Activated CD4-positive, alpha-beta T cell treated with anti-CD3 and anti-CD28 coated beads, Interleukin-2, amount 50 U/mL, for 1 hour (primary cell): ENCODE results near the gene TPST2.
"Not testable (repeated sequence)": the region's sequence is repeated elsewhere in the genome, so short reads cannot be mapped to it uniquely, and the experiment has no call there.

Experiments
- DNase-seq: peaks from one replicate; pipeline ENCODE4 v3.0.0-alpha.2; 2020

The TPST2 gene

DNA sequence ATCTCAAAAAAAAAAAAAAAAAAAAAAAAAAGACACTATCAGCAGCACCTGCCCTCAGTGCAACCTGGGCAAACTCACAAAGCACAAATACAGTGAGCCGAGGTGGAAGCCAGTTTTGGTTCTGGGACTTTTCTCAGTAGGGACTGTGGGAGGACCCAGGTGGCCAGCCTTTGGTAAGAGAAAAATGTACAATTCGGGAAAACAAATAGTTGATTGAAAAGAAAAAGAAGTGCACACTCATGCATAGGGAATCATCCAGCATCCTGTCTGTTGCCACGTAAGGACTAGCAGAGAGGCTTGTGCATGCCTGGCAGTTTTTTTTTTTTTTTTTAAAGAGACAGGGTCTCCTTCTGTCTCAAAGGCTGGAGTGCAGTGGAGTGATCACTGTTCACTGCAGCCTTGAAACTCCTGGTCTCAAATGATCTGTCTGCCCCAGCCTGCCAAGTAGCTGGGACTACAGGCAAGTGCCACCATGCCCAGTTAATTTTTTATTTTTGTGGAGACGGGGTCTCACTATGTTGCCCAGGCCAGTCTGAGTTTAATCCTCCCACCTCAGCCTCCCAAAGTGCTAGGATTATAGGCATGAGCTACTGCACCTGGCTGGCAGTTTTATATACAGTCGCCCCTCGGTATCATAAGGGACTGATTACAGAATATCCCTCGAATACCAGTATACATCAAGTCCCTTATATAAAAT lies 36.7 kb downstream of the TPST2 start:
- DNase-seq: no peak

DNA sequence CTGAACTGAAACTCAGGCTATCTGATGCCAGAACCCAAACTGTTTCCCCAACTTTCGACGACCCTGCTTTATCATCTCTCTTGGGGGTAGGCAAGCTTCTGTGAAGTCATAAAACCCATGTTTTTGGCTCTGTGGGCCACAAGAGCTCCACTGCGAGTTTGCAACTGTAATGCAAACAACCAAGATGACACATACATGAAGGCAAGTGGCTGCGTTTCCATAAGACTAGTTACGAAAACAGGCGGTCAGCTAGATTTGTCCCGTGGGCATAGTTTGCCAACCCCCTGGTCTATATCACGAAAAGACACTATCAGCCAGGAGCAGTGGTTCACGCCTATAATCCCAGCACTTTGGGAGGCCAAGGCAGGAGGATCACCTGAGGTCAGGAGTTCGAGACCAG lies 37.5 kb downstream of the TPST2 start:
- no peak for DNase-seq

DNA sequence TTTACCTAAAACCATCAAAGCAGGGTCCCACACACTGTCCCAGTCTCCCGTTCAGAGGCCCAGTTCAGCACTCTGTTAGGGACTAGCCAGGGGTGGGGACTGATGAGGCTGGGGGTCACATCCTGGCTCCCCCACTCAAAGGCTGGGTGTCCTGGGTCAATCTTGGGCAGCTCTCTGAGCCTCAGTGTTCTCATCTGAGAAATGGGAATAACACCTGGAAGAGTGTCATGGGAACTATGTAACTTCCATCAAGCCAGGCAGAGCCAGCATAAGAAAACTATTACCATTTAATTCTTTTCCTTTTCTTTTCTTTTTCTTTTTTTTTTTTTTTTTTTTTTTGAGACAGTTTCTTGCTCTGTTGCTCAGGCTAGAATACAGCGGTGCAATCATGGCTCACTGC lies 38.4 kb downstream of the TPST2 start:
- DNase-seq: no peak

DNA sequence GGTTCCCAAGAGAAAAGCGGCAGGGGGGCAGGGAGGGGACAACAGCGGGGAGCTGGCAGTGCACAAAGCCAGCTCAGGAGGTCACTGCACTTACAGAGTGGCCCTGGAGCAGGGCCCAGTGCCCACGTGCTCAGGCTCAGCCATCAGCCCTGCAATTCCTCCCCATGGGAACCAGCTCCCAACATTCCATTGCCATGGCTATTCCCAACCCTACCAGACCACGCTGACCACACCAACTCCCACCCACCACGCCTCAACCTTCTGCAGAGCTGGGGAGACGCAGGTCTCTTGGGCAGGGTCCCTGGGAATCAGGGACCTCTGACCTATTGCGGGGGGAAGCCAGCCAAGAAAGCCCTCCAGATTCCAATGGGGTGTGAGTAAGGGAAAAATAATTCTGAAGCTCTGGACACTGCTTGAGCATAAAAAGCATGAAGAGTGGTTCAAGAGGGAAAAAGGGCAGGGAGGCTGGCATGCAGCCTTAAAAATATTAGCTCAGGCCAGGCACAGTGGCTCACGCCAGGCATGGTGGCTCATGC lies 39.4 kb downstream of the TPST2 start:
- DNase-seq: no peak

DNA sequence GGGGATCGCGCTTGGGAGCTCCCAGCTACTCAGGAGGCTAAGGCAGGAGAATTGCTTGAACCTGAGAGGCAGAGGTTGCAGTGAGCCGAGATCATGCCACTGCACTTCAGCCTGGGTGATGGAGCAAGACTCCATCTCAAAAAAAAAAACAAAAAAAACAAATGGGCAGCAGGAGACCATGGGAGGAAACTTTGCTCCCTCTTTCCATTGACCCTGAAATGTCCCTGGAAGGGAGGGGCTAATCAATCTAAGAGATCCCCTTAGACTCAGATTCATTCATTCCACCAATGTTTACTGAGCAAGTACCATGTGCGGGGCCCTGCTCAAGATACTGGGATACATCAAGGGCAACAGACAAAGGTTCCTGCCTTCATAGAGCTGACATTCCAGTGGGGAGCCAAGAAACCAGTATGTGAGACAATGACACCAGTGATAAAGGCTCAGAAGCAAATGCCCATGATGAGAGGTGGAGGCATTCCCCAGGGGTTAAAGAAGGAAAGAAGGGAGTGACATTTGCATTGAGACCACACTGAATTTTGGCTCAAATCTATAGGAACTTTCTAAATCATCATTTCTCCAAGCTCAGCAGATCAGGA lies 39.9 kb downstream of the TPST2 start:
- DNase-seq: no peak

DNA sequence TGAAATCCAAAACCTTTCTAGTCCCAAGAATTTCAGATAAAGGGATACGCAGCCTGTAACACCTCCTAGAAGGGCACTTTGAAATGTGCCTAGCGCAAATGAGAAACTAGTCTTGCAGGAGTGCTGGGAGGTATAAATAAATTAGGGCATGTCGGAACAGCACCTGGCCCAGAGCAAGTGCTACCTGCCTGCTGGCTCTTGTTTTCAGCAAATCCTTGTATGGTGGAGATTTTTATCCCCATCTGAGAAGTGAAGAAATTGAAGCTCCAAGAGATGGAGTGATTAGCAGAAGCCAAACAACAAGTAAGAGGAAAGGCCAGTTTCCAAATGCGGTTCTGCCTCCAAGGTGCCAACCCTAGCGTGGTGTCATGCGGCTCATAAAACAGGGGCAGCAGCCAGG lies 40.9 kb downstream of the TPST2 start:
- no peak for DNase-seq

DNA sequence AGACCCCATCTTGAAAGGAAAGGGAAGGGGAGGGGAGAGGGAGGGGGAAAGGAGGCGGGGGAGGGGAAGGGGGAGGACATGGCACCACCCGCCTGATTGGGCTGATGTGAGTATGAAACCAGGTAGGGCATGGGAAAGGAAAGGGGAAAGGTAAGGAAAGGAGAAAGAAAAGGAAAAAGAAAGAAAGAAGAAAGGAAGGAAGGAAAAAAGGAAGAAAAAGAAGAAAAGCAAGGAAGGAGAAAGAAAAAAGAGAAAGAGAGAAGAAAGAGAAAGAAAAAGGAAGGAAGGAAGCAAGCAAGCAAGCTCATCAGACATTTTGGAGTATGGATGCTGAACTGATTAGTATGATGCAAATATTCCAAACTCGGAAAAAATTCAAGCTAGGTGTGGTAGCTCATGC lies 41.6 kb downstream of the TPST2 start:
- DNase-seq: no peak

DNA sequence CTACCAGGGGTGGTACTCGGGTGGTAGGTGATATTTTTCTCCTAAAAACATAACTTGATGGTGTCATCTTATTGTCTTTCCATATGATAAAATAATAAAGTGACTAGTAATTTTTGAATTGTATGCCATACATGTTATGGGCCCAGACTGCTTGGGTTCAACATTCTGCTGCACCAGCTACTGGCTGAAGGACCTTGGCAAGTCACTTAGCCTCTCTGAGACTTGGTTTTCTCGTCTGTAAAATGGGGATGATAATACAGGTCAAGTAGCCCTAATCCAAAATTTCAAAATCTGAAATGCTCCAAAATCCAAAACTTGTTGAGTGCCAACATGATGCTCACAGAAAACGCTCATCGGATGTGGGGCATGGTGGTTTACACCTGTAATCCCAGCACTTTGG lies 42.1 kb downstream of the TPST2 start:
- no peak for DNase-seq

DNA sequence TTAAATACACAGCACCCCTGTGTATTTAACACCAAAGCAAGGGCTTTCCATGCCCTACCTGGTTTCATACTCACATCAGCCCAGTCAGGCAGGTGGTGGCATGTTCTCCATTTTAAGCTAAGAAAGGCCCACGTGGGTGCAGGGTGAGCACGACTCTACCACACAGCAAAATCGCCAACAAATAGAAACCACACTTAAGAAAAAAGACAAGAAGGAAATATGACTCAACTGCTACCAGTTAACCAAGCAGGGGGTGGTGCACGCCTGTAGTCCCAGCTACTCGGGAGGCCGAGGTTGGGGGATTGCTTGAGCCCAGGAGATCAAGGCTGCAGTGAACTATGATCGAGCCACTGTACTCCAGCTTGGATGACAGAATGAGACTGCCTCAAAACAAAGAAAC lies 42.5 kb downstream of the TPST2 start:
- DNase-seq: no peak

DNA sequence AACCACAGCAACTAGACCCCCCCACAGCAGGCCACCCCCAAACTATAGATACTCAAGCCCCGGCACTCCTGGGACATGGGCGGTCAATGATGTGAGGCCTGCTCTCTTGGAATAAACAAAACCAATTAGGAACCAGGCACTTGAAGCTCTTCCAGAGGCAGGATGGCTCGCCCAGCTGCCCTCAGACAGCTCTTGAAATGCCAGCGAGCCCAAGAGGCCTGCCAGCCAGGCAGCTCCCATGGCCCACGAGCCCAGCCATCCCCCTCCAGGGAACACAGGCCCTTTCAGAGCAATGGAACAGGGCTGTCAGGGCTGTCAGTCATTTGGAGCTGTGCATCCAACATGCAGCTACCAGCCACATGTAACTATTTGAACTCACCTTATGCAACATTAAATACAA lies 43.6 kb downstream of the TPST2 start:
- no peak for DNase-seq

DNA sequence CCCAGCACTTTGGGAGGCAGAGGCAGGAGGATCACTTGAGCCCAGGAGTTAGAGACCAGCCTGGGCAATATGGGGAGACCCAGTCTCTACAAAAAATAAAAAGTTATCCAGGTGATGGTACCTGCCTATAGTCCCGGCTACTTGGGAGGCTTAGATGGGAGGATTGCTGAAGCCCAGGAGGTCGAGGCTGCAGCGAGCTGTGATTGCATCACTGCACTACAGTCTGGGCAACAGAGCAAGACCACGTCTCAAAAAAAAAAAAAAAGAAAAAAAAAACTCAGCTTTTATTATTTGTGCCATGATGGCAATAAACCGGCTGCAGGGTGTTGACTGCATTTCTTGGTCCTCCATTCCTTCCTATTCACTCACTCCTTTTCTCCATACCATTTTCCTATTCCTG lies 44.1 kb downstream of the TPST2 start:
- no peak for DNase-seq

DNA sequence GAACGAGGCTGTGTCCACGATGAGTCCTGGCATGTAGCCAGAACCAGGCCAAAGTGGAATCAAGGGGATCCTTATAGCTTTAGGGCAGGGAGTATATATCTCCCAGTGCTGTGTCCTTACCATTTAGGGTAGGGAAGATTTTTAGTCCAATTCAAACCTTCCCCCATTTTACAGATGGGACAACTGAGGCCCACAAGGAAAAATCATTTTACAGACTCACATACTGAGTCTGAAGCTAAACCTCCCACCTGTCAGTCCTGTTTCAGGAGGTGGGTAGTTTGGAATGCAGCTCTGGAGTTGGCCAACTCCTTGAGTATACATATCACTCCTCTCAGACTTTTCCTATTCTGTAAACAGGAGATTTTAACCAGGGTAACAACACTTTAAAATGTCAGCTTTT lies 44.5 kb downstream of the TPST2 start:
- DNase-seq: no peak

DNA sequence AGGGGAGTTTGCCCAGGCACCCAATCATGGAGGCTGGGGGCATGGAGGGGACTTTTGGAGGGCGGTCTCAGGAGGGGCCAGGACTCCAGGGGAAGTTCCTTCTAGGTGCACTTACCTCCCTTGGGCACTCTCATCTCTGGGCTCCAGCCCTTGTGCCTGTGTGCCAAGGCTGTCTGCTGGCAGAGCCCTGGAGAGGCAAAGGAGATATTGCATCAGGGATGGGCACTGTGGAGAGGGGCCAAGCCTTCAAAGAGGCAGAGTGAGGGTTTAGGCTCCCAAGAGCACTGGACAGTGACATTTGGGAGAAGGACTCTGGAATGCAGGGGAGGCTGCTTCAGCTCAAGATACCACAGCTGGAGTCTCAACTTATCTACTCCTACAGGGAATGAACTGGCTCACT lies 45.4 kb downstream of the TPST2 start:
- DNase-seq: no peak

DNA sequence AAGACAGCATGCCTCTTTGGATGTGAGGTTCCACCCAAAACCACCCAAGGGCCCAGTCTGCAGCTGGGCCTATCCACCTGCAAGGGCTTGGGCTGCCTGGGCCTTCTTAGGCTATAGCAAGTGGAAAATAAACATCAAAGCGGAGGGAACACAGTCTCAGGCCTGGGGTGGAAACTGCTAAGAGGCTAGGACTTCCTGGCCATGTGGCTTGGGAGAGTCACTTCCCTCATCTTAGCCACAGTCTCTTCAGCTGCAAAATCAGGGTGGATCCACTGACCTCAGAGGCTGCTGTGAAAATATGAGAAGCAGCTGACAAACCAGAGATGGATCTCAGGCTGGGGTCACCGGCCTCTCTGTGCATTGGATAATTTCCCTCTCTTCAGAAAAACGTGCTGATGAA lies 47.1 kb downstream of the TPST2 start:
- no peak for DNase-seq

DNA sequence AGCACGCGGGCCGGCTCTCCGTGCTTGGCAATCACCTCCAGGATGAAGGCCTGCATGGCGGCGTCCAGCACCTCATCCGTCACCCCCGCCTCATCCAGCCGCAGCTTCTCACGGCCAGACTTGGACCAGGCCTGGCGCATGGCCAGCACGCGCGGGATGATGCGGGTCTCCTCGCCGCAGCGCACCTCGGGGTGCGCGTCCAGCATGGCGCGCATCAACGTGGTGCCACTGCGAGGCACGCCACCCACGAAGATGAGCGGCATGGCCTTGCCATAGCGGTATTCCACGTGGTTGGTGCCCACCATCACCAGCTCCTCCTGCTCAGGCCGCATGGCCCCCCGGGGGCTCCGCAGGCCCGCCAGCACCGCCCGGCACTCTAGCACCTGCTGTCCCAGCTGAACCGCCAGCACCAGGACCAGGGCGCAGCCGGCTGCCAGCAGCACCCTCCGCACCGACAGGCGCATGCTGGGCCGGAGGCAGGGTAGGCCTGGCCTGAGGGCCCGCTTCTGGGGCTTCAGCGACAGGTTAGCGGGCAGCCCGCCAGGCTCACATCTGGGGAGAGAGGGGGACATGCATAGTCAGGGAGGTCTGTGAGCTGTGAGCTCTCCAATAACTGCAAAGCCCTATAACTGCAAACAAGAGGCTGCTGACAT lies 48.6 kb downstream of the TPST2 start:
- DNase-seq: no peak

DNA sequence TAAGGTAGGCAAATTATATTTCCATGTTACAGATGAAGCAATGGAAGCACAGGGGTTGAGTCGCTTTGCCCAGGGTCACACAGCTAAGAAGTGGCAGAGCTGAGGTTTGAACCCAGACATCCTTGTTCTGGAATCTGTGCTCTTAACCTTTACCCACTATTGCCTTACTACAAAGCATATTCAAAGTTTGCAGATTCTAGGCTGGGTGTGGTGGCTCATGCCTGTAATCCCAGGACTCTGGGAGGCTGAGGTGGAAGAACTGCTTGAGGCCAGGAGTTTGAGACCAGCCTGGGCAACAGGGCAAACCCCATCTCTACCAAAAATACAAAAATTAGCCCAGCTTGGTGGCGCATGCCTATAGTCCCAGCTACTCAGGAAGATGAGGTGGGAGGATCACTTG lies 49.8 kb downstream of the TPST2 start:
- no peak for DNase-seq

DNA sequence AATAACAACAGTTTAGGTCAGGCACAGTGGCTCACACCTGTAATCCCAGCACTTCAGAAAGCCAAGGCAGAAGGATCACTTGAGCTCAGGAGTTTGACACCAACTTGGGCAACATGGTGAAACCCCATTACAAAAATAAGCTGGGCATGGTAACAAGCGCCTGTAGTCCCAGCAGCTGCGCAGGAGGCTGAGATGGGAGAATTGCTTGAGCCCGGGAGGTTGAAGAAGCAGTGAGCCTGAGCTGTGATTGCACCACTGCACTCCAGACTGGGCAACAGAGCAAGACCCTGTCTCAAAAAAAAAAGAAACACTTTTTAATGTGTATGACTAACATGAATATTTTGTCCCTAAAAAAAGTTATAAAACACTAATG lies 53.2 kb downstream of the TPST2 start:
- no peak for DNase-seq

DNA sequence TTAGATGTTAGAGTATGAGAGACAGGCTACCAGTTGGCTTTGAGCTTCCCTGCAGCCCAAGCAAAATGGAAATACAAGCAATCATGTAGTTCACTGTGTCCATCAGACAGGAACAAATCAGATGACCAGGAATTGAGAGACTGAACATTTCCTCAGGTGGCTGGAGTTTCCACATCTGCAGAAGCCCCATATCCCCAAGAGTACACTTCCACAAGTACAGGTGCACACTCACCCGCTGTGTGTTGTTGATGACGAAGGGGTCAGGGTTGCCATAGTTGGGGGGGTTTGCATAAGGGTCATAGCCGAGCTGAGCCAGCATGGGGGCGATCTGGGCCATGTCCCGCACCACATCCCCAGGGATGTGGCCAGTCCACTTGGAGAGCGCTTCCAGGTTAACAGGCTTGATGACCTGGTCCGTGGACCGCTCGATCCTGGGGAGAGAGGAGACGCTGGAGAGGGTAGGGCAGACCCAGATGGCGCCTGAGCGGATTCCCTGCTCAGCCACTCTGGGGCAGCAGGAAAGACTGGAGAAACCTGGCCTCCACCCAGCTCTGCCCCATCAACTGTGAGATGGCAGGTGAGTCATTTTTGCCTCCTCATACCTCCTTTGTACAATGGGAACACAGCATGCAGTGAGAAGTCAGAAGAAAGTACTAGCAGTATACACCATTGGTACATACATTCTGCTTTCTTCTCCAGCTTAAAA lies 53.7 kb downstream of the TPST2 start:
- DNase-seq: no peak

DNA sequence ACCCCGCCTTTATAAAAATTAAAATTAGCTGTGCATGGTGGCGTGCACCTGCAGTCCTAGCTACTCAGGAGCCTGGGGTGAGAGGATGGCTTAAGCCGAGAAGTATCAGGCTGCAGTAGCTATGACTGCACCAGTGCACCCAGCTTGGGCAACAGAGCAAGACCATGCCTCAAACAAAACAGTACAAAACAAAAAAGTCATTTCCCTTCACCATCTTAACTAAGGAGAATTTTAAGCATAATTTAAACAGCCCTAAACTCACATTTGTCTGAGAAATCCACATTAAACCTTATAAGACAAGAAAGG lies 54.4 kb downstream of the TPST2 start:
- DNase-seq: no peak

DNA sequence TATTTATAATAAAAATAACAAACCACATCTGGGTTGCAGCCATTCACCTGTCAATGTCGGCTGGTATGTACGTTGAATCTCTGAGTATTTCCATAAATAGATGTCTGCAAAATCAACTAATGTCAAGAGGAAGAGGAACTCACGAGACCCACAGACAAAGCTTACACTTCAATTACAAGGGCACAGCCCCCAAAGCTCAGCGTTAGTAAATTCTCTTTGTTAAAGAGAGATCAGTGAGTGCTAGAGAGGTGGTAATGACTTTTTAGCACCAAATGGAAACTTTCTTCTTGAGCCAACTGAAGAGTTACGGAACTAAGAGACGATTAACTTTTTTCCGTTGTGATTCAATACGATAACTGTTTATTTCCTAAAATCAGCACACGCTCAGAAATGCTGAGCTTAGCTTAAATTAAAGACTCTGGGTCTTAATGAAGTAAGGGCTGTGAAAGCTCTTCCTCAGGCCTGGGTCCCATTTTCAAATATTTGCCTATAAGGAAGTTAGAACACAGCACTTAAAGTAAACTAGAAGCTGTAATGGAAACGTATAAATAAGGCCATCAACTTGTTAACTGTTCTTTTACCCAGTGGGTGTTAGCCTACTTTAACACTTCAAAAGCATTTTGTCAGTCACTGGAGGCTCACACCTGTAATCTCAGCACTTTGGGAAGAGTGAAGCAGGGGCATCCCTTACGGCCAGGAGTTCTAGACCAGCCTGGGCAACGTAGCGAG lies 54.9 kb downstream of the TPST2 start:
- DNase-seq: no peak

DNA sequence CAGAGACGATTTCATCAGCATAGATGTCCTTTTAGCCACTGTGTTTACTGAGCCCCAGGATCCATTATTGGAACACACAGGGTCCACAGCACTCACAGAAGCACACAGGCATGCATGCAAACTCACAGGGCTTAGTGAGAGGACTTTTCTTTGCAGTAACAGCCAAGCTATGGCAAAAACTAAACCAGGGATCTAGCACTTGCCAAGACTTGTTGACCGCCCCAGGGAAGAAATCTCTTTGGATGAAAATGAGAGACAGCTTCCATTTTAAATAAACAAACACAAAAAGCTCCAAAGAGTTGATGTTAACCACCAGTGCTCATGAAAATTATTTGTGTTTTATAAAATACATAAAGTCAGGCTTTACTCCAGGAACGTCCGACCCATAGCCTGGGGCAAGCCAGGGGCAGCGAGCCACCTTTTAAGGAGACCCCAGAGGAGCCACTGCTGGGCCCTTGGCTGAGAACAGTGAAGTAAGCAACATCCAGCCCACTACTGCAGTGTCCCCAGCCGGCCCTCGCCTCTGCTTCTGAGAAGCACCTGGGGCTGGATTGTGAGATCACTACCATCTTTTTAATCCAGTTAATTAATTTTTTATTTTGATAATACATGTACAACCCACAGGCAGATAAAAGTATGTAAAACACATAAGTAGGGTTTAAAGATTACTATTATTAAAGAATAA lies 55.6 kb downstream of the TPST2 start:
- no peak for DNase-seq

DNA sequence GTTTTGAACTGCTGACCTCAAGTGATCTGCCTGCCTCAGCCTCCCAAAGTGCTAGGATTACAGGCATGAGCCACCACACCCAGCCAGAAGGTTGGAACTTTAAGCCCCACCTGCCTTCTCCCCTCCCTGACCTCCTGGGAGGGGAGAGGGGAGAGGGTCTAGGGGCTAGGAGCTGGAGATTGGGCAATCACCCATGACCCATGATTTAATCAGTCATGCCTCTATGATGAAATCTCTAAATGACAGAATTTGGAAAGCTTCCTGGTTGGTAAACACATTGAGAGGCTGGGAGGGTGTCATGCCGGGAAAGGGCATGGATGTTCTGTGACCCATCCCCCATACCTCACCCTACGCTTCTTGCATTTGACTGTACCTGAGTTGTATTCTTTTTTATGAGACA lies 60.6 kb downstream of the TPST2 start:
- DNase-seq: no peak

DNA sequence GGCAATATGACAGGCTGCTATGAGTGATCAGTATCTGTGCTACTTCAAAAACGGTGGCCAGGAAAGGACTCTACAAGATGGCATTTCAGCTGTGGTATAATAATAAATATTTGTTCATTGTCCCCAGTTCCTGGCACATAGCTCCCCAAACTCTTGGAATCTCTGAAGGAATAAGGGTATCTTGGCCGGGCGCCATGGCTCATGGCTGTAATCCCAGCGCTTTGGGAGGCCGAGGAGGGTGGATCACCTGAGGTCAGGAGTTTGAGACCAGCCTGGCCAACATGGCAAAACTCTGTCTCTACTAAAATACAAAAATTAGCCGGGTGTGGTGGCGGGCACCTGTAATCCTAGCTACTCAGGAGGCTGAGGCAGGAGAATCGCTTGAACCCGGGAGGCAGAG lies 61.4 kb downstream of the TPST2 start:
- DNase-seq: not testable (repeated sequence)
